A172 (cell line): Measurements from ENCODE around the gene SPPL3. TPM values are rescaled to one million over a fixed set of nuclear protein-coding genes. Genes with fewer than 3 reads are reported as not detected.
A peak's percentile ranks its signal among the peaks of the same experiment; 100 is the strongest.

Experiments used
- DNase-seq: peaks from one replicate; pipeline ENCODE4 v3.0.0-alpha.2; 2015; ENCODE audit warnings: low spot score
- total RNA-seq: library from RNA; depleted of rRNA; stranded (reverse); fragments of >200 nt; shearing (Covaris generic); gene quantifications from 2 replicates; pipeline ENCODE4 v1.2.3, GENCODE V29; 2014

The SPPL3 gene
- total RNA-seq, 1 experiment from 2014 or later = 4.3 TPM

- no peak for DNase-seq
Measured at GRCh38 chr12:120874547-120875245, 29.5 kb downstream of the SPPL3 start.

- no peak for DNase-seq
Measured at GRCh38 chr12:120873226-120873625, 30.9 kb downstream of the SPPL3 start.

- DNase-seq = no peak
Measured at GRCh38 chr12:120872487-120872886, 31.7 kb downstream of the SPPL3 start.

- DNase-seq = no peak
Measured at GRCh38 chr12:120870415-120870814, 33.7 kb downstream of the SPPL3 start.

- no peak for DNase-seq
Measured at GRCh38 chr12:120869376-120869775, 34.8 kb downstream of the SPPL3 start.

- DNase-seq = no peak
Measured at GRCh38 chr12:120866108-120866507, 38.0 kb downstream of the SPPL3 start.

- DNase-seq = no peak
Measured at GRCh38 chr12:120865098-120865497, 39.1 kb downstream of the SPPL3 start.

- DNase-seq = no peak
Measured at GRCh38 chr12:120862664-120863063, 41.5 kb downstream of the SPPL3 start.

- DNase-seq = no peak
Measured at GRCh38 chr12:120861074-120861795, 42.9 kb downstream of the SPPL3 start.

- no peak for DNase-seq
Measured at GRCh38 chr12:120858306-120859088, 45.7 kb downstream of the SPPL3 start.

- no peak for DNase-seq
Measured at GRCh38 chr12:120856980-120857379, 47.2 kb downstream of the SPPL3 start.

GRCh38 chr12:120855823-120856588 is 48.2 kb downstream of the SPPL3 start:
- DNase-seq = no peak

GRCh38 chr12:120854804-120855203 is 49.4 kb downstream of the SPPL3 start:
- no peak for DNase-seq

GRCh38 chr12:120853188-120853587 is 51.0 kb downstream of the SPPL3 start:
- no peak for DNase-seq

- DNase-seq = no peak
Measured at GRCh38 chr12:120851944-120852343, 52.2 kb downstream of the SPPL3 start.

GRCh38 chr12:120851444-120851843 is 52.7 kb downstream of the SPPL3 start:
- no peak for DNase-seq

GRCh38 chr12:120849765-120850164 is 54.4 kb downstream of the SPPL3 start:
- peak; percentile 76 for DNase-seq

- no peak for DNase-seq
Measured at GRCh38 chr12:120847814-120848213, 56.3 kb downstream of the SPPL3 start.

GRCh38 chr12:120847392-120847791 is 56.8 kb downstream of the SPPL3 start:
- no peak for DNase-seq

- no peak for DNase-seq
Measured at GRCh38 chr12:120846721-120847120, 57.4 kb downstream of the SPPL3 start.

GRCh38 chr12:120845696-120846095 is 58.5 kb downstream of the SPPL3 start:
- DNase-seq = no peak
